NCI-H187 (cell line): ENCODE data around the gene PRRX2.

Experiments used
- DNase-seq, 2 experiments: peaks; one replicate each; lab custom pipeline; 2025; lab: John Stamatoyannopoulos, UW

PRRX2 gene

DNA sequence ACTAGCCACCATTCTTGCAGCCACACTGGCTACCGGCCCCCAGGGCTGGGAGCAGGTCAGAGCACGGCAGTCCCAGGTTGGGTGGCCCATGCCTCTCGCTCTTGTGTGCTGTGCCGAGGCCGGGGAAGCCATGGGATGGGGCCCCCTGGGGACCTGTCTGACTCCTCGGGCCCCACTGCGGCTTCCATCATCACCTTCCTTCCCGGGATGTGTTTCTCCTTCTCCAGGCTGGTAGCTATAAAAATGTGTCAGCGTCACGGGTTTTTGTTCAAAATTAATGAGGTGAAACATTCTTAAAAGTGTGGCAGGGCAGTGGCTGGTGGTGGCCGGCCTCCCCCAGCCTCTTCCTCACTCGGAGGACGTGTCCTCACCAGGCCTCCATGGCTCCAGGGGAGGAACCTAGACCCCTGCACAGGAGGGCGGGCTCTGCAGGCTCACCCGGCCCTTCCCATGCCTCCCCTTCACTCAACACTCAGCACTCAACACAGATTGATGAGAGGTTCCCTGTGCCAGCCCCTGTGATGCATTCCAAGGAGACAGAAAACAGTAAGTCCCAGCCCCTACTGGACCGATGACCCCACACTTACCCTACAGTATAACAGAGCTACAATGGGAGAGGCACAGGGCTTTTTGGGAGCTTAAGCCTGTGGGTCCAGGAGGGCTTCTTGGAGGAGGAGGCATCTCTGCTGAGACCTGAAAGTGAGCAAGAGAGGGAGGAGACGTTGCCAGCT is 44.2 kb downstream of the PRRX2 start:
- DNase-seq, result no peak

DNA sequence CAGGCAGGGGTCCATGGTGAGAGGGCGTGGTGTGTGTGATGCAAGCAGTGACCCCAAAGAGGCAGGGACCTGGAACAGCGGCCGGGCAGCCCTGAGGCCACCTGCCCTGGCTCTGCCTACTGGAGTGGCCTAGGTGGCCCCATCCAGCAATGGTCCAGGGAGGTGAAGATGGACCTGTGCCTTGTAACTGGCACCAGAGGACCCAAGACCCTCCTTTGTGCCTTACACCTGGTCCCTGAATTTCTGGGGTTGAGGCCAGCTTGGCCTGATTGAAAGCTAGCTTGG is 44.7 kb downstream of the PRRX2 start:
- no peak for DNase-seq

DNA sequence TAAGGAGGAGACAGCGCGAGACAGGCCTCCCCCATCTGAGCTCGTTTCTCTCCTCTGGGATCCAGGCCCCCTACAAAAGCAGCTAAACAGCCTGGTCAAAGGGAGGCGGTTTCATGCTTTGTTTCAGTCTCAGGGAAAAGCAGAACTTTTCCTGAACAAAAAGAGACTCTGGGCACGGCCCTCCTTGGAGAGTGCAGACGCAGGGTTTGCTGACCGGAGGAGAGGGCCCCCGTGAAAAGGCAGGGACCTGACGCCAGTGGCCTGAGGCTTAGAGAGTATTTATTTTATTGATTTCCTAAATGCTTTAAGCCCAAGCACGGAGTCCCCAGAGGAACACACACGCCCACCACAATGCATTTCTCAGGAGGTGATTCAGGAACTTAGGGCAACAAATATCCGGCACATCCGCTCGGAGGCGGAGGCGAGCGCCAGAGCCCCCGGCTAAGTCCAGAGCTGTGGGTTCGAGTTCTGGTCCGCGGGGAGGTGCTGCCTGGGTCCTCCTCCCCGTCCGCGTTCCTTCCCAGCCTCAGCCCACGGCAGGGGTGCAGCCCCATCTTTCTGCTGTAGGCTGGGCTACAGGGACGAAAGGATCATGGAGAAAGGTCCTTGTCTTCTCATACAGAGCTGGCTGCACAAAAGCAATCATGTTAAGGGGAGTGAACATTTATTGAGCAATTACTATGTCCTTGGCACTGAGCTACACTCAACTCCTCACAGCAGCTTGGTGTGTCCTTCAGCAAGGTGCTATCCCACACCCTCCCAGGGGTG is 47.4 kb downstream of the PRRX2 start:
- DNase-seq, result no peak

DNA sequence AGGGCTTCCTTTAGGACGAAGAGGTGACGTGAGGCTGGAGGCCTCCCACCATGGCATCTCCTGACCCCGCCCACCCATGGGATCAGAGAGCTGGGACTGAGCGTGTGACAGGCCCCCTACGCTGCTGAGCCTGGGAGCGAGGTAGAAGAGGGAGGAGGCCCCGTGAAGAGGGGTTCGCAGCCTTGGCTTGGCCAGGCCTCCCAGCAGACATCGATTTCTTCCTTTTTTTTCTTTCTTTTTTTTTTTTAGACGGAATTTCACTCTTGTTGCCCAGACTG is 47.9 kb downstream of the PRRX2 start:
- DNase-seq, result no peak

DNA sequence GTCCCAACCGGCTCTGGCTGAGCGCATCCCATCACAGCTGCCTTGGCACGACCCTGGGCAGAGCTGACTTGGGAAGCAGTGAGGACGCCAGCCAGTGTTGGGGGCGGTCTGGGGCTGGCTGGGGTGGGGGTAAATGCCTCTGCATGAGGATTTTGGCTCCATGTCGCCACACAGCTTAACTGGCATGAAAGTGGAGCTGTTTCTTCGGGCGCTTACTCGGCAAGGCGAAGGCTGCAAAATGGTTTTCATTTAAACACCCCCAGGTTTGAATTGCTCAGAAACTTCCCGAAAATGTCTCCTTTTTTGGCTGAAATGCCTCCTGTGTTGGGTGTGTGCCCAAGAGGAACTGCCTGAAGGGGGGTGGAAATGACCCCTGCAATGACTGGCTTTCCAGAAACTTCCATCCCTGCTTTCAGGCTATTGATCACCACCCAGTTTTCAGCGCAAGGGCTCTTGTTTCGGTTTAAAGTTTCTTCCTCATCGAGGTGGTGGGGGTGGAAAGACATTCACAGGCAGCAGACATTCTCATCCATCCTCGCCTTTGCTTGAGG is 49.1 kb downstream of the PRRX2 start:
- DNase-seq, result no peak

DNA sequence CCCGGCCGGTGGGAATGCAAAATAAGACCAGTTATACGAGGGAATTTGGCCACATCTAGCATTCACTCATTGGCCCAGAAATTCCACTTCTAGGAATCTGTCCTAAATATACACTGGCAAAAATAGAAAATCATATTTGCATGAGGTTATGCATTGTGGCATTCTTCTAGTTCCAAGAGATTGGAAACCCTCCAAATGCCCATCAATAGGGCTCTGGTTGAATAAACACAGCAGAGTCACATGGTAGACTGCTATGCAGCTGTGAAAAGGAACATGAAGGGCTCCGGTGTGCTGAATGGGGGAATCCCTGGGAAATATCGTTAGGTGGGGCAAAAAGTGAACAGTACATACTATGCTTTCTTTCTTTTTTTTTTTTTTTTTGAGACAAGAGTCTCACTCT is 50.6 kb downstream of the PRRX2 start:
- DNase-seq, result no peak

DNA sequence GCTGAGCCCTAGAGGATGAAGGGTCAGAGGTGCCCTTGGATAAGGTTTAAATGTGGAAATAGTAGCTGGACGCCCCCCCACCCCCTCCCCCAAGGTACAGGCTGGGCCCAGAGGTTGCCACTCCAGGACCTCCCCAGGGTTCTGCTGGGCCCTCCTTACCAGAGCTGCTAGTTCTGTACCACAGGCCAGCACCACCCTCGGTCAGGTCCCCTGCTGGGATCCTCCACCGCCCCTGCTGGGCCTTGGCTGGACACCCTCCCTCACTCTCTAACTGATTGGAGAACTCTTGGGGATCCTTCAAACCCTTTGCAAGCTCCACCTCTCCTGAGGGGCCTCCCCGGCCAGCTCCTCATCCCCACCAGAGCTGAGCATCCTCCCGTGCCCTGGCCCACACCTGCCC is 52.5 kb downstream of the PRRX2 start:
- no peak for DNase-seq

DNA sequence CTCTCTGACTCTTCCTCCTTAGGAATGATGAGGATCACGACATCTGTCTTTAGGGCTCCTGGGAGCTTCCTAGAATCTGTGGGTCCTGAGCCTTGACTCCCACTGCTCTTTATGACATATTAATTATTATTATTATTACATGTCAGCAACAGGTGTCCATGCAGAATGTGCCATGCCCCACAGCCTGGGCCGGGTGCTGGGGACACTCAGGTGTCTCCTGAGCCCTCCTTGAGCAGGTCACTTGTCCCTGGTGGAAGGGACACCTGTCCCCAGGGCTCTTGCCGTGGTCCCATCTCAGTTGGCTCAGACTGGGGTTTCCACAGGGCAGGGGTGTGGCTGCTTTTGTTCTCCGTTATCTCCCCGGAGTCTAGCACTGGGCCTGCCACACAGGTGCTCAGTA is 53.2 kb downstream of the PRRX2 start:
- DNase-seq, result no peak

DNA sequence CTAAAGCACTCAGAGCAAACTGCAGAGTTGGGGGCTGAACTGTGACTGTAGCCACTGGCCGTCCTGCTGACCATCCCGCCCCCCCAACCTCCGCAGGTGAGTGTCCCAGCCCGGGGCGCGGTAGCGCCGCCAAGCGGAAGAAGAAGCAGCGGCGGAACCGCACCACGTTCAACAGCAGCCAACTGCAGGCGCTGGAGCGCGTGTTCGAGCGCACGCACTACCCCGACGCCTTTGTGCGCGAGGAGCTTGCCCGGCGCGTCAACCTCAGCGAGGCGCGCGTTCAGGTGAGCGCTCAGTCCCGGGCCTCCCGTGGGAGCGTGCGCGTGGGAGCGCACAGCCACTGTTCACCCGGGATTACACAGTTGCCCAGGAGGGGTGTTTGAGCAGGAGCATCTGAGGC is 53.7 kb downstream of the PRRX2 start:
- no peak for DNase-seq

DNA sequence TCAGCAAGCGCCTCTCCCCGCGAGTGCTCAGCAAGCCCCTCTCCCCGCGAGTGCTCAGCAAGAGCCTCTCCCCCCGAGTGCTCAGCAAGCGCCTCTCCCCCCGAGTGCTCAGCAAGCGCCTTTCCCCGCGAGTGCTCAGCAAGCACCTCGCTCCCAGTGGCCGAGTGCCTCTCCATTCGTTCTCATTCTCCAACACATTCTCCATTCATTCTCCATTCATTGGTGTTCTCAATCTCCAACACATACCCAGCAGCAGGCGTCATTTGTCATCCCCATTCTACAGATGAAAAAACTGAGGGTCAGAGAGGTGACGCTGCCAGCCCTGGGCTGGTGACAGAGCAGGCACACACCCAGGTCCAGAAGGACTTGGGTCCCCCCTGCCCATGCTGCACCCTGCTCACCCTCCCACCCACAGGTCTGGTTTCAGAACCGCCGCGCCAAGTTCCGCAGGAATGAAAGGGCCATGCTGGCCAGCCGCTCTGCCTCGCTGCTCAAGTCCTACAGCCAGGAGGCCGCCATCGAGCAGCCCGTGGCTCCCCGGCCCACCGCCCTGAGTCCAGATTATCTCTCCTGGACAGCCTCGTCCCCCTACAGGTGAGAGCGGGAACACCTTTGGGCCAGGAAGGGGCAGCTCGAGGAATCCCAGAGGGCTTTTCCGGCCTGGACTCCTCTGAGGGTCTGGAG is 54.9 kb downstream of the PRRX2 start:
- no peak for DNase-seq

DNA sequence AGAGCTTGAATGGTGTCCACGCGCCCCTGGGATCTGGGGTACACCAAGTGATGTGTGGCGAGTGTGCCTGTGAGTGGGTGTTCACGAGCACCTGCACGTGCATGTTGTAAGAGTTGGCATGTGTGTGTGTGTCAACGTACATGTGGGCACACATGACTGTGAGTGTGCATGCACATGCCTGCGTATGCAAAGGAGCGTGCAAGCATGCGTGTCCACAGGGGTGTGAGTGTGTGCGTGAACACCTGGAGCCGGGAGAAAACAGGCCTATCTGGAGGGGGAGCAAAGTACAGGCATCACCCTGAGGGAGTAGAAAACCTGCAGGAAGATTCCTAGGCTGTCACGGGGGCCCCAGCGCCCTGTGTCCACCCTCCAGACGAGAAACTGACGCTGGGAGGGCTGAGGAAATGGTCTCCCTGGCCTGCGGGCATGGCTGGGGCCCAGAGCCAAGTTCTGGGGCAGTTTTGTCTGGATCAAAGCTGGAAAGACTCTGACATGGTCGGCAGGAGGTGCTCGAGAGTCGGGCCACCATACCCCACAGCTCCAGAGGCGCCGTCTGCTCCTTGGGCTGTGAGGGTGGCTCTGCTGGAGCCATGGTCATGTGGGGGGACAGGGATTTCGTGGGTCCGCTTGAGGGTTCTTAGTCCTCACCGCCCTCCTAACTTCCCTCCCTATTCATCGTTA is 55.6 kb downstream of the PRRX2 start:
- no peak for DNase-seq

DNA sequence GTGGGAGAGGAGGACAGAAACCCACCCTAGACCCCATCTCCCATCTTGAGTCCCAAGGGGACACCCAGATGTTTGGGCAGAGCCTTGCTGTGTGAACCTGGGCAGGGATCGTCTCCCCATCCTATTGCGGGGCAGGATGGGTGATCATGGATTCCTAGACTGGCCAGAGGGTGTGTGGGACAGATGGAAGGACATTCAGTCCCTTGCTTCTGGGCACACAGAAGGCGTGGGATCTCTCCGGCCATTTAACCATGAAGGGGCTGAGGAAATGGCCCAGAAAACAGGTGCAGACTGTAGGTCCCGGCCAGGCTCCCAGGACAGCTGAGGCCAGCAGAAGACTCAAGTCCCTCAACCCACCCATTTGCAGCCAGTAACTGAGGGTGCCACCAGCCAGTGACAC is 57.5 kb downstream of the PRRX2 start:
- no peak for DNase-seq

DNA sequence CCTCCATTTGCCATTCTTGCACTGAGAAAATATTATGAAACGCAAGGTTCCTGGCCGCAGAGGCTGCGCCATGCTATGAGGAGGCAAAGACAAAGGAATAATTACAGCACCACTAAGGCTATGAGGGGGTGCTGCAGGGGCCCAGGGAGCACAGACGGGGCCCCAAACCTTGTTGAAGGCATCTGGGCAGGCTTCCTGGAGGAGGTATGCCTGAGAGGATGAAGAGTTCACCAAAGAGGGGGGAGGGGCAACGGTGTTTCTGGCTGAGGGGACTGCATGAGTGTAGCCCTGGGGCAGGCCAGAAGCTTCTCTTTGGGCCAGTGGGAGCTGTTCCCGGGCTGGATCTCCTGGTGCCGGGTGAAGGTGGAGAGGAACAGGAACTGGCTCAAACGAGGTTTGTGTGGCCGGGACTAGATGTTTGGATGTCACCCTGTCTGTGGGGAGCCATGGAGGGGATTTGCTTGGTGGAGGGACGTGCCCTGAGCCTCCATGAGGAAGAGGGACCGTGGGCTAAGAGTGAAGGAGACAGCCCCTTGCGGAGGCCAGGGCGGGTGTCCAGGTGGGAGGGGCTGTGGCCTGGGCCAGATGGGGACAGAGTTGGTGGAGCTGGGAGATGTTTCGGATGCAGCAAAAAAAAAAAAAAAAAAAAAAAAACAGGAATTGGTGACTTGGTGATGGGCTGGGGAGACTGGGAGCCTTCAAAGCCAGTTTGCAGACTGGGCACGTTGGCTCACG is 59.2 kb downstream of the PRRX2 start:
- DNase-seq, result no peak

DNA sequence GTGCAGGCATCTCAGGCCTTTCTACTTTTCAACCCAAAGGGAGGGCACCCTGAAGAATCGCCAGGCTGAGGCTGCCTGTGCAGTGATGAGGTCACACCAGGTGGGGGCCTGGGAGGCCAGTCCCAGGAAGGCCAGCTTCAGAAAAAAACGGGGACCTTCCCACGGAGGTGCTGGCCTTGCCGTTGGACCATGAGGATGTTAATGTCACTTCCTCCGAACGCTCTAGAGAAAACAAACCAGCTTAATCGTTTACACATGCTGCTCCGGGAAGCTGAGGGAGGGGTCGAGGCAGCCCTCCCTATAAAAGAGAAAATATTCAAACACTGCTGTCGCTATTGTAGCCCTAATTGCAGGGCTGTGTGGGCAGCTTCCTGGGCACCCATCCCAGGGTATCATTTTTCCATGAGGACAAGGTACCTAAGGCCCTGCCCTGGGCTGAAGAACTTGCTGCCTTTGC is 60.4 kb downstream of the PRRX2 start:
- DNase-seq, result no peak

DNA sequence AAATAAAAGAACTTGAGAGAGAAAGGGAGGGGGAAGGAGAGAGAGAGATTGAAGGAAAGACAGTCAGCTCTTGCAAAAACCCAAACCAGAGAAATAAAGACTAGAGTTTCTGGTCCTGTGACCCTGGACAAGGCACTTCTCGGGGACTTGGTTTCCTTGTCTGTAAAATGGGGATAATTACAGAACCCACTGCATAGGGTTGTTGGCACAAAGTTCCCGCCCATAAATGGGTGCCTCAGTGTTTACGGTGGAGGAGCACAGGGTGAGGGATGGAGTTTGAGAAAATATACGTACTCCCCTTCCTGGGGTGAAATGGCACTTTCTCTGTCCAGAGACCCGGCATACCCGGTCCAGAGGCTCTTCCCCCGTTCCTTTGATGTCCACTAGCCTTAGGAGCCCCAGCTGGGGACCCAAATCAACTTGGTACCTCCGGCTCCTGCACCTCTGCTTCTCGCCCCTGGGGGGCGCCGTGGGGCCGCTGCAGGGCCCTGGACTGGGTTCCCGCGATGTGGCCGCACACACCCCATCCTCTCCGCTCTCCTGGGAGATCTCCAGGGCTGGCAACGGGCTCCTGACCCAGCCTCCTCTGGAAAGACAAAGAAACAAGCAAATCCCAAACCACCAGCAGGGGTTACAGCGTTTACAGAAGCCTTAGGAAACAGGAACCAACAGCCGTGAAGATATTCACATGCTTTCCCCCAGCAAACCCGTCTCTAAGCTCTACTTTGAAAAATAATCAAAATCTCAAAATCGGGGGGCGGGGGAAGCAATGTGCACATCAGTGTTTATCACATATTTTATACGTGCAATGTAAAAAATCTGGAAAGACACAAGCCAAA is 61.1 kb downstream of the PRRX2 start:
- DNase-seq, result peak in 1 of 2 experiments; percentile 24

DNA sequence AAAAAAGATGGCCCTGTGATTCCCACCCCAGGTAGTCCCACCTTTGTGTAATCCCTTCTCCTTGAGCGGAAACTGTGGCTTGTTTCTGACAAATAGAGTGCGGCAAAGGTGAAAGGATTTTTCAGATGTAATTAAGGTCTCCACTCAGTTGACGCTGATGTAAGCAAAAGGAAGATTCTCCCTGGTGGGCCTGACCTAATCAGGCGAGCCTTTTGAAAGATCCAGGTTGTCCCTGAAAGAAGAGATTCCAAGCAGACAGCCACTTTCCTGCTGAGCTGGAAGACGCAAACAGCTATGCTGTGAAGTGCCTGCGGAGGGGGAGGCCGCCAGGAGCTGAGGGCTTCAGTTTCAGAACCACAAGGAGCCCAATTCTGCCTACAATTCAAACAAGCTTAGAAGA is 63.3 kb downstream of the PRRX2 start:
- DNase-seq, result no peak

DNA sequence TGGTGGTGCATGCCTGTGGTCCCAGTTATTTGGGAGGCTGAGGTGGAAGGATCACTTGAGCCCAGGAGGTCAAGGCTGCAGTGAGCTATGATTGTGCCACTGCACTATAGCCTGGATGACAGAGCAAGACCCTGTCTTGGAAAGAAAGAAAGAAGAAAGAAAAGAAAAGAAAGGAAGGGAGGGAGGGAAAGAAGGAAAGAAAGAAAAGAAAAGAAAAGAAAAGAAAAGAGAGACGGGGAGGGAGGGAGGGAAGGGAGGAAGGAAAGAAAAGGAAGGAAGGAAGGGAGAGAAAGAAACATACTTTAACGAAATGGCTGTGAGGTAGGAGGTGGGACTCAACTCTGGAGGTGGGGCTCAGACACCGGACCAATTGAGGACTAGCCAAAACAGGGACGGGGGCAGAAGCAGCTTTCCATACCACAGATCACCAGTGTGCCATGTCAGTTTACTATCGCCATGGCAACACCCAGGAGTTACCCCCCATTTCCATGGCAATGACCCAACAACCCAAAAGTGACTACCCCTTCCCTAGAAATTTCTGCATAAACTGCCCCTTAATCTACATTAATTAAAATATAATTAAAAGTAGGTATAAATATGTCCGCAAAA is 66.1 kb downstream of the PRRX2 start:
- DNase-seq, result no peak

DNA sequence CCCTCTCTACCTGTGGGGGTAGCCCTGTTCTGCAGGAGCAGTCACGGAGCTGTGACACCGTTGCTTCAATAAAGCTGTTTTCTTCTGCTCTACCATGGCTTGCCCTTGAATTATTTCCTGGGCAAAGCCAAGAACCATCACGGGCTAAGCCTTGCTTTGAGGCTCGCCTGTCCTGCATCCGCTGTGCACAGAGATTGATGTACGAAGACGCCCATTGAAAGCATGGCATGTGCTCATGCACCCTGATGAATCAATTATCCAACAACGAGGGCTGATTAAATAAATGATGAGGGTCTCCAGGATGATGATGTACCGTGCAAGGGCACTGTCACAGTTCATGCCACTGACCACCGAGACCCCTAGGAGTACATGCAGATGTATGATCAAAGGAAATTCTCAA is 66.7 kb downstream of the PRRX2 start:
- no peak for DNase-seq

DNA sequence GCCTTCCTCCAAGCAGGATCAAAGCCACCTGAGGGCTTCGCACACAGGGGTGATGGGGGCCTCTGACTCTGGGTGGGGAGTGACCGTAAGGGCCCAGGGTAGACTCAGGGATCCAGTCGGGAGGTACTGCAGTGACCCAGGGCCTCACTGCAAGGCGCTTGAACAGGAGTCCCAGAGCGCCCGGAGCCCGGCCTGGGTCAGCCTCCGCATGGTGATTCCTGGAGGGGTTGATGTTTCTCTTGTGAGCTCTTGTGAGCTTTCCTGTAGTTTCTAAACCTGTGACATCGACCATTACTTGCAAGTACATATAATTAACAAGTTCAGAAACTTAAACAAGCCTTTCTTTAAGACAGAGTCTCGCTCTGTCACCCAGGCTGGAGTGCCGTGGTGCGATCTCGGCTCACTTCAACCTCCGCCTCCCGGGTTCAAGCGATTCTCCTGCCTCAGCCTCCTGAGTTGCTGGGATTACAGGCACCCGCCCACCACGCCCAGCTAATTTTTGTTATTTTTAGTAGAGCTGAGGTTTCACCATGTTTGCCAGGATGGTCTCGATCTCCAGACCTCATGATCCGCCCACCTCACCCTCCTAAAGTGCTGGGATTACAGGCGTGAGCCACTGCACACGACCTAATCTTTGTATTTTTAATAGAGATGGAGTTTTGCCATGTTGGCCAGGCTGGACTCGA is 67.6 kb downstream of the PRRX2 start:
- DNase-seq, result no peak

DNA sequence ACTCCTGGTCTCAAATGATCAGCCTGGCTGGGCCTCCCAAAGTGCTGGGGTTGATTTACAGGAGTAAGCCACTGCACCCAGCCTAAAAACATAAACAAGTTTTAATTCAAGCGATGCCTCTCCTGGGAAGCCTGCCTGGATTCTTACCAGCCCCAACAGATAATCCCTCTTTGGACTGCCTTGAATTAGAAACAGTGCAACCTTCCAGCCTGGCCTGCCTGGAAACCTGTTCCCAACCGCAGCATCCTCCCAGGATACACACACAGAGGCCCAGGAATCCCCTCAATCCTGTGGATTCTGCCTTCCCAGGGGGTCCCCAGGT is 68.1 kb downstream of the PRRX2 start:
- no peak for DNase-seq
